ENCODE data around the gene SMIM21.

Gene SMIM21

DNA sequence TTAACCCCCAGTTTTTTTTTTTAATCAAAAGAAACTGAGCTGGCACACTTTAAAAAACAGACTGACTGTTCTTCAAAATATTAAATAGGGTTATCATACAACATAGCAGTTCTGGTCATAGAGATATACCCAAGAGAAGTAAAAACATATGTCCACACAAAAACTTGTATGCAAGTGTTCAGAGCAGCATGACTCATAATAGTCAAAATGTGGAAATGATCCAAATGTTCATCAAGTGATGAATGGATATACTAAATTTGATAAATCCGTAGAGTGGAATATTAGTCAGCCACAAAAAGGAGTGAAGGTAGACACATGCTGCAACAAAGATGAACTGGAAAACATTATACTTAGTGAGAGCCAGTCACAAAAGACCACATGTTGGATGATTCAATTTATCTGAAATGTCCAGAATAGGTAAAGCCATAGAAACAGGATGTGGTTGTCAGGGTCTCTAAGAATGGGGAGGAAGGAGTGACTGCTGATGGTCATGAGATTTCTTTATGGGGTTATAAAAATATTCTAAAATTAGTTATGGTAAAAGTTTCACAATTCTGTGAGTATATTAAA, 5.1 kb downstream of the SMIM21 start:
- H3K9me3 ChIP-seq (ENCODE audit: control insufficient read depth, insufficient read depth, low read depth, low read length), result peaks cover 7% of the 10 kb centered on the region; the same call in 1 of the 2 replicates
- no peak overlapping the region for H3K4me3 ChIP-seq (ENCODE audit: low read depth, low read length)
- no peak overlapping the region for H3K27ac ChIP-seq (ENCODE audit: low read depth, low read length)
- H3K4me1 ChIP-seq (ENCODE audit: control insufficient read depth, insufficient read depth, low read length), result no peaks in the 10 kb centered on the region
- H3K9ac ChIP-seq (ENCODE audit: low read length), result no peak overlapping the region
- no peaks in the 10 kb centered on the region for H3K36me3 ChIP-seq (ENCODE audit: control insufficient read depth, insufficient read depth, low read length)
- no peaks in the 10 kb centered on the region for H3K27me3 ChIP-seq (ENCODE audit: control insufficient read depth, insufficient read depth, low read length)

DNA sequence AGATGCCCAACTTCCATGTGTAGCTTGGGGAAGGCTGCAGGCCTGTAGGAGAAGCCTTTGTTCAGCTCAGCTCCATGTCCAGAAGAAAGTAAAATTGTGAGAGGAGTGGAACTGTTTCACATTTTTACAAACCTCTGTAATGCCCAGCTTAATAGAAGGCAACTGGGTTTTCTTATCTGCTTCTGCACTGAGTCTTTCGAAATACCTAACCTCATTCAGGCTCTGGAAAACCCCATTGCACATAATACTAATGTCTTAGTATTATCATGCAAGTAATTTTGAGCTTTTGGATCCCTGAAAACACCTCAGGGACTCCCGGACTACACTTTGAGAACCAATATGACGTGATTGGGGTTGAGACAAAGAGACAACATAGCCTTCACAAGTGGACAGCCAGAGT, 5.8 kb downstream of the SMIM21 start:
- Histone ChIP-seq H3K4me3 (ENCODE audit: low read depth, low read length) (no peak overlapping the region), H3K9ac (ENCODE audit: low read length) (no peak overlapping the region), H3K36me3 (ENCODE audit: control insufficient read depth, insufficient read depth, low read length) (no peaks in the 10 kb centered on the region)

DNA sequence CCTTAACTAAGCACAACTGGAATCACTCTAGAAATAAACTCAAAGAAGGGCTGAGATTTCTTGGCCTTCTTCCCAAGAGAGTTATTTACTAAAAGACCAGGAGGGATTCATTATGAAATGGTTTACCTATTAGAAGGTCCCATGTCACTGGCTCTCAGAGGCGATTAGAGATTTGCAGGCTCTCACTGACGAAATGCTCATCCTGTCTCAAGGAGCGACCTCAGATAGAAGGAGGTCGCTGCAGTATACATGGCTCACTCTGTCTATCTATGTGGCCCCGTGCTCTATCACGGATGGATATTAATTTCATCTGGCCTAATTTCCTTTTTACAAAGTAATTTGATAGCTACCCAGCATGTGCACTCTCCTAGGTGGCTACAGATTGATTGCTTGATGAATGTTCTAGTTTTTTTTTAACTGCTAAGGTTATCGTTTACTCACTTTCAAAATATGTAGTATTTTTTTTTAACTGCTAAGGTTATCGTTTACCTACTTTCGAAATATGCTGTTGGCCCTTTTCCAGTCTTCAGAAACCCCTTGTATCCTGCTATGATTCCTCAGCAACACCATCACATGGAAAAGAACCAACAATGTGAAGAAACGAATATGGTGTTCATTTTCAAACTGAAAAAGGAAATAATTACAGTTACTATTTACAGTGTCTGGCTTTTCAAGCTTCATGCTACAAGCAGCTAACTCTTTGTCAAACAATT, 9.1 kb downstream of the SMIM21 start:
- Histone ChIP-seq H3K4me3 (ENCODE audit: low read depth, low read length) (no peak overlapping the region), H3K27me3 (ENCODE audit: control insufficient read depth, insufficient read depth, low read length) (no peaks in the 10 kb centered on the region), H3K9ac (ENCODE audit: low read length) (no peak overlapping the region), H3K36me3 (ENCODE audit: control insufficient read depth, insufficient read depth, low read length) (no peaks in the 10 kb centered on the region), H3K27ac (ENCODE audit: low read depth, low read length) (no peak overlapping the region), H3K9me3 (ENCODE audit: control insufficient read depth, insufficient read depth, low read depth, low read length) (peaks cover 7% of the 10 kb centered on the region; the same call in 1 of the 2 replicates), H3K4me1 (ENCODE audit: control insufficient read depth, insufficient read depth, low read length) (no peaks in the 10 kb centered on the region)

More for the DNA sequence above, 5.8 kb downstream of the SMIM21 start:
- Histone ChIP-seq H3K27me3 (ENCODE audit: control insufficient read depth, insufficient read depth, low read length) (no peaks in the 10 kb centered on the region), H3K9me3 (ENCODE audit: control insufficient read depth, insufficient read depth, low read depth, low read length) (peaks cover 7% of the 10 kb centered on the region; the same call in 1 of the 2 replicates), H3K27ac (ENCODE audit: low read depth, low read length) (no peak overlapping the region), H3K4me1 (ENCODE audit: control insufficient read depth, insufficient read depth, low read length) (no peaks in the 10 kb centered on the region)

DNA sequence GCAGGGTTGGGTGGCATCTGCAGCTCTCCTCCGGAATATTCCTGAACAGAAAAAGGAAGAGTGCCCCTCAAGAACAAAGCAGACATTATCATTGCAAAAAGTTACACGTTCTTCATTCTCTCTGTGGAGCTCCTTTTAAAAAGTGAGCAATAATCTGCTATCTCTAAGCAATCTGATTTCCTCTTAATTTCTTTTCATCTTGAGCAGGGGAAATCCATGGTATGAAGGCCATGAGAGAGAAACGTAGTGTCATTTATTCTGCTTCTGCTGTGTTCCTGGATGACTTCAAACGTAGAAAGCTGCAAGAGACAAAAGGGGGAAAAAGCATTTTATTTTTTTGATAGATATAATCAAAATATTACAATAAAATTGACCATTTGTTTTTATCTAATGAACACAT, 16.9 kb downstream of the SMIM21 start:
- Histone ChIP-seq H3K27ac (ENCODE audit: low read depth, low read length) (no peak overlapping the region), H3K4me3 (ENCODE audit: low read depth, low read length) (no peak overlapping the region), H3K9me3 (ENCODE audit: control insufficient read depth, insufficient read depth, low read depth, low read length) (no peaks in the 10 kb centered on the region), H3K4me1 (ENCODE audit: control insufficient read depth, insufficient read depth, low read length) (peaks cover 18% of the 10 kb centered on the region), H3K9ac (ENCODE audit: low read length) (no peak overlapping the region), H3K27me3 (ENCODE audit: control insufficient read depth, insufficient read depth, low read length) (0 out of 2 replicates have a peak, but pooled peaks cover 10% of the 10 kb centered on the region), H3K36me3 (ENCODE audit: control insufficient read depth, insufficient read depth, low read length) (no peaks in the 10 kb centered on the region)

DNA sequence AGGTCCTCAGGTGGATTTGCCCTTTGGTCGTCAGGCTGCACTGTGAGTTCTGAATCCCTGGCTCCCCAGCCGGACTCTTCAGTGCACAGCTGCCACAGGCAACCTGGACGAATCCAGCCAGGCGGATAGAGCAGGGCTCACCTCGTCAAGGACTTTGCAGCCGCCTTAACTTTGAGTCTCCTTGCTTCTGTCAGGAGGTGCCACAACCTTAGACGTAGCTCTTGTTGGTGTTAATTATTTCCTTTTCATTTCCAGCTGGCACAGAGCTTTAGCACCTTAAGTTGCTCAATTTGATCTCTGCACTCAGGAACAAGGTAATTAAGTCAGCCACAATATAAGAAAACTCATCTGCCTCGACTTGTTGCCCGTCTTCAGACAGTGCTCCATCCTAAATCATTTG, 17.7 kb downstream of the SMIM21 start:
- Histone ChIP-seq H3K9ac (ENCODE audit: low read length) (no peak overlapping the region), H3K9me3 (ENCODE audit: control insufficient read depth, insufficient read depth, low read depth, low read length) (no peaks in the 10 kb centered on the region), H3K27ac (ENCODE audit: low read depth, low read length) (no peak overlapping the region), H3K4me3 (ENCODE audit: low read depth, low read length) (no peak overlapping the region), H3K27me3 (ENCODE audit: control insufficient read depth, insufficient read depth, low read length) (0 out of 2 replicates have a peak, but pooled peaks cover 10% of the 10 kb centered on the region), H3K4me1 (ENCODE audit: control insufficient read depth, insufficient read depth, low read length) (peaks cover 18% of the 10 kb centered on the region), H3K36me3 (ENCODE audit: control insufficient read depth, insufficient read depth, low read length) (no peaks in the 10 kb centered on the region)

DNA sequence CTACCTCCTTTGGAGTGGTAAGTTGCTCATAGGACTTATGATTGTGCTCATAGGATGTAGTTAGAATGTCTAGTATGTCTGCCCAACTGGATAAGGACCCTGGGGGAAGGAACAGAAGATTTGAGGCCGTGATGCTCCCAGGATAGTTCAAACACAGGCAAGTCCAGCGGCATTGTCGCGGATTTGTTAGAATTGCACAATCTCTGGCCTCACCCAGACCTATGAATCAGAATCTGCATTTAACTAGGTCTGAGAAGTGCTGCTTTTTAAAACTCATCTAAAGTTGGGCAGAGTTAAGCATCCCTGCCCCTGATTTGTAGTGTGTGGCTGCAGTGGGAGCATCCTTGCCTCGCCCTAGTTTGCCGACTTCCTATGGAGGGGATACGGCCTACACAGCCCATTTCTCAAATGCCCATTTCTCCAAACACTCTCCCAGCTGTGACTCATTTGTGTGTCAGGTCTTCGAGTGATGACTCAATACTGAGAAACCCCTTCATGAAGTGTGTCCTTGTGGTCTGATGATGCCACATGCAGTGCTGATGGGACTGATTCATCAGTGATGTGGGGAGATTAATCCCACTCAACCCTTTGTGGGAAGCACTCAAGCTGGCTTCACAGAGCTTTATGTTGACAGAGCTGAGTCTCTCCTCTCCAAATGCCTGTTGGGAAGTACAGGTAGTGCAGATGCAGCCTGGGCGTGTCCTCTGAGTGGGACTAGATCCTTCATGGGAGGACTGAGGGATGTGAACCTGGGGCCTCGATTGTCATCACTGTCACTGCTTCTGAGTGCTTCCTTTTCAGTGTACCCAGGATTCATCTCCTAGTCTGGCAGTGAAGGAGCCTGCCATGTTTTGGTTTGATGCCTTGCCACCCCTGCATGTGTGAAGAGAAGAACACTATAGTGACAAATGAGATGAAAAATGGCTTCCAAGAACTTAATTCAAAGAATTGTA, 18.7 kb downstream of the SMIM21 start:
- no peak overlapping the region for H3K4me3 ChIP-seq (ENCODE audit: low read depth, low read length)
- H3K36me3 ChIP-seq (ENCODE audit: control insufficient read depth, insufficient read depth, low read length), result no peaks in the 10 kb centered on the region
- H3K27me3 ChIP-seq (ENCODE audit: control insufficient read depth, insufficient read depth, low read length), result 0 out of 2 replicates have a peak, but pooled peaks cover 10% of the 10 kb centered on the region
- H3K9me3 ChIP-seq (ENCODE audit: control insufficient read depth, insufficient read depth, low read depth, low read length), result no peaks in the 10 kb centered on the region
- H3K4me1 ChIP-seq (ENCODE audit: control insufficient read depth, insufficient read depth, low read length), result peaks cover 18% of the 10 kb centered on the region
- no peak overlapping the region for H3K9ac ChIP-seq (ENCODE audit: low read length)
- no peak overlapping the region for H3K27ac ChIP-seq (ENCODE audit: low read depth, low read length)

DNA sequence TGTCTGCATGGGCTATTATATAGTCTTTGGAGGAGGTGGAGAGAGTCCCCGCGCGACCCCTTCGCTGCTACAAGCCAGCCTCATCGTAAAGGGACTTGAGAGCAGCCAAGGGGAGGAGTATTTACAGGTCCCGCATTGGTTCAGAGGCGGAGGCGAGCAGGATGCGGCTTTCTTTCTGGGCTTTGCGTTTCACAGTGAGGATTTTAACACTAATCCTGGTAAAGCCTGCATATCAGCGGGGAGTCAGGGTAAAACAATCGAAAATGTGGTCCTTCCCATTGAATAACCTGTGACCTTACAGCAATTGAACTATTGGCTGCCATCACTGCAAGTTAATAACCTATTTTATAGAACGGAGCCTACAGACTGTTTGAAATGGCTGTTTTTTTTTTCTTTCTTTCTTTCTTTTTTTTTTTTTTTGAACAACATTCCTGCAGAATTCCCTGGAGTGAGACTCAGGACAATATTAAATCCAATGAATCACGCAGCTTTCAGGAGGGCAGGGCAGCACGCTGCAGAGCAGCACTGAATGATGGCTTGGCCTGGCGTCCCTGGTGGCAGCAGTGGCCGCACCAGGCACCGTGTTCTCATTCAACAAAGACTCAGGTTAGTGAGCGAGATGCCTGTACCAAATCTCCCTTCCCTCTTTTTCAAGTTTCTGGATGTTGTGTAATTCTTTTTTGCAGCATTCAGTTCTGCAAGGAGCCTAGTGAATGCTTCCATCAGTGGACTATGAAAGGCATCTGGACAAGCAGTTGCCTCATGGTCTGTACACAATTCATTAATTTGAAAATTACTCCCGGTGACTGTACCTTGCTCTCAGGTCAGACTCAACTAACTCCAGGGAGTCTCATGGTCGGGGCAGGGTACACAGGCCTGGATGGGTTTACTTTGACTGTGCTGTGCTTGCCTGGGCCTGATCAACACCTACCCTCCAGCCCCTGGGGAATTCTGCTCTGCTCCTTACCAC, 19.8 kb downstream of the SMIM21 start:
- Histone ChIP-seq H3K27me3 (ENCODE audit: control insufficient read depth, insufficient read depth, low read length) (0 out of 2 replicates have a peak, but pooled peaks cover 10% of the 10 kb centered on the region), H3K4me3 (ENCODE audit: low read depth, low read length) (no peak overlapping the region), H3K4me1 (ENCODE audit: control insufficient read depth, insufficient read depth, low read length) (peaks cover 18% of the 10 kb centered on the region), H3K36me3 (ENCODE audit: control insufficient read depth, insufficient read depth, low read length) (no peaks in the 10 kb centered on the region), H3K9ac (ENCODE audit: low read length) (no peak overlapping the region), H3K9me3 (ENCODE audit: control insufficient read depth, insufficient read depth, low read depth, low read length) (no peaks in the 10 kb centered on the region), H3K27ac (ENCODE audit: low read depth, low read length) (no peak overlapping the region)

DNA sequence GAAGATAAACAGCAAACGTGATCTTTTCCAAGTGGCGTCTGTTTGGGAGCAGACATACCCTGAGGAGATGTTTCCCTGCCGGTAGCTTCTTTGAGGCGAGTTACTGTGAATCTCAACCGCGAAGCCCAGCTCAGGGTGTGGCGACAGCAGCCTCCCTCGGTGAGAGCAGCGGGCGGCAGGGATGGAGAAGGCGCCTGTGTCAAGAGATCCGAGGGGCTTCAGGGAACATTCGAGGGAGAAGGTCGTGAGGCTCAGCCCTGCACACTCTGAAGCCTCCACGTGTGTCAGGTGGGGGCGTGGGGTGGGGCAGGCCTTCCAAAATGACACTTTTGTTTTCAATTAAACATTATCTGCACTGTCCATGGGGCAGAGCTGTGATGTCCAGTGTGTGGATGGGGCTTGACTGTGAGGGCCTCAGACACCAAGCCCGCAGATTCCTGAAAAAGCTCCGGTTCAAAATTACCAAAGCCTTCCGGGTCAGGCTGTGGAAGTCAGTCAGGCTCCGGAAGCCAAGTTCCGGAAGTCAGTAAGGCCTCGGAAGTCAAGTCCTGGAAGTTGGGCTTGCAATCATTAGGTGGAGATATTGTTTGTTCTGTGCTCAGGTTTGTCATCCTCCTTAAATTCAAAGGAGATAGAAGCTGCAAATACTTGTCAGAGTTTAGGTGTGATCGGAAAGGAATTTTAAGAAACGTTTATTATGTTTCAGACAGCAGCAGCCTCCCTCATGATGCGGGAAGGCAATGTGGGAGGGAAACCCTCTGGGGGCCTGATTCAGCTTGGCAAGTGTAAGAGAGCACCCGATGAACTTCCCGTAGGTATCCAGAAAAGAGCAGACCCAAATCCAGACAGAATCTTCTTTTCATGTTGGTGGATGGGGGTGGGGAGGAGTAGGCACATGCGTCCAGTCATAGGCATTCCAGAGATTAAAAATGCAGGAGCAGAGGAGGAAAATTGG, 20.7 kb downstream of the SMIM21 start:
- Histone ChIP-seq H3K27ac (ENCODE audit: low read depth, low read length) (no peak overlapping the region), H3K27me3 (ENCODE audit: control insufficient read depth, insufficient read depth, low read length) (0 out of 2 replicates have a peak, but pooled peaks cover 10% of the 10 kb centered on the region), H3K9ac (ENCODE audit: low read length) (no peak overlapping the region), H3K4me1 (ENCODE audit: control insufficient read depth, insufficient read depth, low read length) (peaks cover 18% of the 10 kb centered on the region), H3K9me3 (ENCODE audit: control insufficient read depth, insufficient read depth, low read depth, low read length) (no peaks in the 10 kb centered on the region), H3K36me3 (ENCODE audit: control insufficient read depth, insufficient read depth, low read length) (no peaks in the 10 kb centered on the region), H3K4me3 (ENCODE audit: low read depth, low read length) (no peak overlapping the region)

DNA sequence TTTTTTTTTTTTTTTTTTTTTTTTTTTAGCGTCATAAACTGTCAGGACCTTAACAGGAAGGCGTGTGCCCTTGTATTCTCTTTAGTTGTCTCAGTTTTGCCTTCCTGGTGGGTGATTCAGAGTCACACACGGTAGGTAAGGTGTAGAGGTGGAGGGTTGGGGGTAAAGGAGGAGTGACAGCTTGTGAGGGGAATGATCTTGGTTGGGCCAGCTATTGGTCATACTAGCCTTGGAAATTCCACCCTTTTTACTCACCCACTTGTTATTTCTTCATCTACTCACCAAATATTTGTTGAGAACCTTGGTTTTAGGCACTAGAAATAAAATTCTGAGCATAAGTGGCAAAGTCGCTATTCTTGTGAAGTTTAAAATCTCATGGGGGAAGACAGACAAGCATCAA, 22.2 kb downstream of the SMIM21 start:
- H3K9ac ChIP-seq (ENCODE audit: low read length), result no peak overlapping the region
- no peak overlapping the region for H3K27ac ChIP-seq (ENCODE audit: low read depth, low read length)
- H3K36me3 ChIP-seq (ENCODE audit: control insufficient read depth, insufficient read depth, low read length), result no peaks in the 10 kb centered on the region
- H3K4me1 ChIP-seq (ENCODE audit: control insufficient read depth, insufficient read depth, low read length), result peaks cover 18% of the 10 kb centered on the region
- no peak overlapping the region for H3K4me3 ChIP-seq (ENCODE audit: low read depth, low read length)
- no peaks in the 10 kb centered on the region for H3K9me3 ChIP-seq (ENCODE audit: control insufficient read depth, insufficient read depth, low read depth, low read length)
- 0 out of 2 replicates have a peak, but pooled peaks cover 10% of the 10 kb centered on the region for H3K27me3 ChIP-seq (ENCODE audit: control insufficient read depth, insufficient read depth, low read length)
